HG03342 (cell line): ENCODE measurements around the gene DSCAM.

Source experiments
- ATAC-seq: cut with Tn5 transposase; IDR thresholded peaks from one replicate; pipeline ENCODE4 v1.9.1; 2021; ENCODE audit warnings: mild to moderate bottlenecking, moderate library complexity; ENCODE audit not compliant: unreplicated experiment

DSCAM gene

GRCh38 chr21:40620386-40621145 is 226.4 kb downstream of the DSCAM start:
- no peak for ATAC-seq

- no peak for ATAC-seq
These were observed 228.6 kb downstream of the DSCAM start for GRCh38 chr21:40618191-40618973.

GRCh38 chr21:40616377-40616704 is 230.6 kb downstream of the DSCAM start:
- no peak for ATAC-seq

- no peak for ATAC-seq
These were observed 231.2 kb downstream of the DSCAM start for GRCh38 chr21:40615505-40616376.

- ATAC-seq: no peak
These were observed 233.4 kb downstream of the DSCAM start for GRCh38 chr21:40613546-40614030.

- ATAC-seq: no peak
These were observed 236.6 kb downstream of the DSCAM start for GRCh38 chr21:40610345-40610744.

- no peak for ATAC-seq
These were observed 240.6 kb downstream of the DSCAM start for GRCh38 chr21:40606341-40606740.

- ATAC-seq: no peak
These were observed 241.9 kb downstream of the DSCAM start for GRCh38 chr21:40605094-40605493.

- no peak for ATAC-seq
These were observed 243.2 kb downstream of the DSCAM start for GRCh38 chr21:40603774-40604173.

- ATAC-seq: no peak
These were observed 244.9 kb downstream of the DSCAM start for GRCh38 chr21:40602080-40602479.

GRCh38 chr21:40595806-40596205 is 251.2 kb downstream of the DSCAM start:
- no peak for ATAC-seq

GRCh38 chr21:40587736-40588346 is 259.1 kb downstream of the DSCAM start:
- ATAC-seq: no peak

- ATAC-seq: no peak
These were observed 260.4 kb downstream of the DSCAM start for GRCh38 chr21:40586575-40586974.

- no peak for ATAC-seq
These were observed 269.5 kb downstream of the DSCAM start for GRCh38 chr21:40577285-40578043.

GRCh38 chr21:40575976-40576375 is 271.0 kb downstream of the DSCAM start:
- ATAC-seq: no peak

- ATAC-seq: no peak
These were observed 277.6 kb downstream of the DSCAM start for GRCh38 chr21:40569357-40569756.

- no peak for ATAC-seq
These were observed 278.2 kb downstream of the DSCAM start for GRCh38 chr21:40568807-40569206.

- ATAC-seq: no peak
These were observed 279.5 kb downstream of the DSCAM start for GRCh38 chr21:40567501-40567900.

GRCh38 chr21:40566486-40566885 is 280.5 kb downstream of the DSCAM start:
- no peak for ATAC-seq

- no peak for ATAC-seq
These were observed 282.6 kb downstream of the DSCAM start for GRCh38 chr21:40564318-40564717.
